ENCODE data around the gene MYMK. TPM values are rescaled to one million over a fixed set of nuclear protein-coding genes. Genes with fewer than 3 reads are reported as not detected.
"Not testable (repeated sequence)": the region's sequence is repeated elsewhere in the genome, so short reads cannot be mapped to it uniquely, and the experiment has no call there.

MYMK gene
- total RNA-seq, 2 experiments from 2014 or later: not detected

DNA sequence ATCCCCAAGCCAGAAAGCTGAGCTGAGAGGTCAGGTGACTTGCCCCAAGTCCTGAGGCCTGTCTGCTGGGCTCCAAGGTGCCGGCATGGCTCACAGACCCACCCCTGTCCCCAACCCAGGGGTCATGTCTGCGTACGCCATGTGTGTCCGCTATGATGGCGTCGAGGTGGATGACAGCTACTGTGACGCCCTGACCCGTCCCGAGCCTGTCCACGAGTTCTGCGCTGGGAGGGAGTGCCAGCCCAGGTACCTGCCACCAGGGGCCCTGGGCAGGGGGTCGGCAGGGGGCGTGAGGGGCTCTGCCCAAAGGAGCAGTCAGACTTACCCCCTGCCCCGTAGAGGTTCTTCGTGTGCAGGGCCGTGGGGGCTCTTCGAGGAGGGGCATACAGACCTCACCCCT is 42.1 kb upstream of the MYMK start:
- TF ChIP-seq, protein P1, sequence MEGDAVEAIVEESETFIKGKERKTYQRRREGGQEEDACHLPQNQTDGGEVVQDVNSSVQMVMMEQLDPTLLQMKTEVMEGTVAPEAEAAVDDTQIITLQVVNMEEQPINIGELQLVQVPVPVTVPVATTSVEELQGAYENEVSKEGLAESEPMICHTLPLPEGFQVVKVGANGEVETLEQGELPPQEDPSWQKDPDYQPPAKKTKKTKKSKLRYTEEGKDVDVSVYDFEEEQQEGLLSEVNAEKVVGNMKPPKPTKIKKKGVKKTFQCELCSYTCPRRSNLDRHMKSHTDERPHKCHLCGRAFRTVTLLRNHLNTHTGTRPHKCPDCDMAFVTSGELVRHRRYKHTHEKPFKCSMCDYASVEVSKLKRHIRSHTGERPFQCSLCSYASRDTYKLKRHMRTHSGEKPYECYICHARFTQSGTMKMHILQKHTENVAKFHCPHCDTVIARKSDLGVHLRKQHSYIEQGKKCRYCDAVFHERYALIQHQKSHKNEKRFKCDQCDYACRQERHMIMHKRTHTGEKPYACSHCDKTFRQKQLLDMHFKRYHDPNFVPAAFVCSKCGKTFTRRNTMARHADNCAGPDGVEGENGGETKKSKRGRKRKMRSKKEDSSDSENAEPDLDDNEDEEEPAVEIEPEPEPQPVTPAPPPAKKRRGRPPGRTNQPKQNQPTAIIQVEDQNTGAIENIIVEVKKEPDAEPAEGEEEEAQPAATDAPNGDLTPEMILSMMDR (IDR thresholded peaks at IDR 0.05): no peak
- DNase-seq: no peak
- Mint-ChIP-seq H3K36me3 (ENCODE audit: low read depth) (no peaks in the 10 kb centered on the region), H3K27me3 (no peaks in the 10 kb centered on the region), H3K4me3 (no peak overlapping the region), H3K4me1 (ENCODE audit: low read depth) (peaks cover 7% of the 10 kb centered on the region), H3K9me3 (no peaks in the 10 kb centered on the region), H3K27ac (no peak overlapping the region)
- CTCF ChIA-PET: no interaction called here
- POLR2A ChIA-PET: no interaction called here
- intact Hi-C loops (cut with micrococcal nuclease): no loop called here
- no peak for ATAC-seq

DNA sequence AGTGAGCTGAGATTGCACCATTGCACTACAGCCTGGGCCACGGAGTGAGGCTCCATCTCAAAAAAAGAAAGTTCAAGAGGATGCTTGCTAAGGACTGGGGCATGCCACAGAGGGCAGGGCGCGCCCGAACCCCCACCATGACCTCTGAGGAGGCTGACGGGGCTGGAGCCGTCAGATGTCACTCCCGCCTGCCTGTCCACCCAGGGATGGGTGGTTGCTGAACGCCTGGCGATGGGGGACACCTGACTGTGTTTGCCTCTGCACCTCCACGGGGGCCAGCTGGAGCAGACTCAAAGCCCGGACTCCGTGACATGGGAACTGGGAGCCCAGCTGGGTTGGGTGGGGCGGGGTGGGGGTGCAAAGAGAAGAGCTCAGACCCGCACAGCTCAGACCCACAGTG is 41.6 kb upstream of the MYMK start:
- H3K4me1 Mint-ChIP-seq (ENCODE audit: low read depth): peaks cover 7% of the 10 kb centered on the region
- CTCF ChIA-PET: no interaction called here
- H3K9me3 Mint-ChIP-seq: no peaks in the 10 kb centered on the region
- TF ChIP-seq, protein P1 (IDR thresholded peaks at IDR 0.05): no peak
- intact Hi-C loops (cut with micrococcal nuclease): no loop called here
- H3K36me3 Mint-ChIP-seq (ENCODE audit: low read depth): no peaks in the 10 kb centered on the region
- H3K4me3 Mint-ChIP-seq: no peak overlapping the region
- DNase-seq (no peak), ATAC-seq (no peak)
- H3K27ac Mint-ChIP-seq: no peak overlapping the region
- H3K27me3 Mint-ChIP-seq: no peaks in the 10 kb centered on the region
- POLR2A ChIA-PET: no interaction called here

DNA sequence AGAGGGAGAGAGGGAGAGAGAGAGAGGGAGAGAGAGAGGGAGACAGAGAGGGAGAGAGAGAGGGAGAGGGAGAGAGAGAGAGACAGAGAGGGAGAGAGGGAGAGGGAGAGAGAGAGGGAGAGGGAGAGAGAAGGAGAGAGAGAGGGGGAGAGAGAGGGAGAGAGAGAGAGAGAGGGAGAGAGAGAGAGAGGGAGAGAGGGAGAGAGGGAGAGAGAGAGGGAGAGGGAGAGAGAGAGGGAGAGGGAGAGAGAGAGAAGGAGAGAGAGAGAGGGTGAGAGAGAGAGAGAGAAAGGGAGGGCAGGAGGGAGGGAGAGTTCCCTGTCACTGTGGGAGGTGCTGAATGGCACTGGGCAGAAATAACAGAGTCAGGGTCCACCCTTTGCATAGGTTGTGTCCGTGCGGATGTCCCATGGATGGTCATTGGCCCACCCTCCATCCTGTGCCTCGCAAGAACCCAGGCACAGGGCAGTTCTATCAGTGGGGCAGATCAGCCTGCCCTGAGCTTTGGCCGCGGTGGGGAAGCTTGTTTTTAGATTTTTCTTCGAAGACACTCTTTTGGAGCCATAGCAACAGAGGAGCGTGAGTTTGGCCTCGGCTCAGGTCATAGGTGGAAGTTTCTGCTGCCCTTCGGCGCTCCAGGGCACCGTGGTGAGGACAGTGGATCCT is 39.8 kb upstream of the MYMK start:
- DNase-seq (no peak), ATAC-seq (no peak)
- no peak overlapping the region for H3K4me3 Mint-ChIP-seq
- no peaks in the 10 kb centered on the region for H3K9me3 Mint-ChIP-seq
- H3K36me3 Mint-ChIP-seq (ENCODE audit: low read depth): no peaks in the 10 kb centered on the region
- ChIA-PET CTCF (no interaction called here), POLR2A (no interaction called here)
- H3K27me3 Mint-ChIP-seq: no peaks in the 10 kb centered on the region
- peaks cover 9% of the 10 kb centered on the region for H3K4me1 Mint-ChIP-seq (ENCODE audit: low read depth)
- TF ChIP-seq, protein P1 (IDR thresholded peaks at IDR 0.05): no peak
- no peak overlapping the region for H3K27ac Mint-ChIP-seq
- intact Hi-C loops (cut with micrococcal nuclease): no loop called here

DNA sequence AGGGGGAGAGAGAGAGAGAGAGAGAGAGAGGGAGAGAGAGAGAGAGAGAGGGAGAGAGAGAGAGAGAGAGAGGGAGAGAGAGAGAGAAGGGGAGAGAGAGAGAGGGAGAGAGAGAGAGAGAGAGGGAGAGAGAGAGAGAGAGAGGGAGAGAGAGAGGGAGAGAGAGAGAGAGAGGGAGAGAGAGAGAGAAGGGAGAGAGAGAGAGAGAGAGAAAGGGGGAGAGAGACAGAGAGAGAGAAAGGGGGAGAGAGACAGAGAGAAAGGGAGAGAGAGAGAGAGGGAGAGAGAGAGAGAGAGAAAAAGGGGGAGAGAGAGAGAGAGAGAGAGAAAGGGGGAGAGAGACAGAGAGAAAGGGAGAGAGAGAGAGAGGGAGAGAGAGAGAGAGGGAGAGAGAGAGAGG is 39.1 kb upstream of the MYMK start:
- H3K27ac Mint-ChIP-seq; H3K27me3 Mint-ChIP-seq; POLR2A ChIA-PET; CTCF ChIA-PET; DNase-seq; H3K36me3 Mint-ChIP-seq (ENCODE audit: low read depth); intact Hi-C loops (cut with micrococcal nuclease); H3K9me3 Mint-ChIP-seq; ATAC-seq; H3K4me3 Mint-ChIP-seq: not testable (repeated sequence)
- peaks cover 12% of the 10 kb centered on the region for H3K4me1 Mint-ChIP-seq (ENCODE audit: low read depth)

DNA sequence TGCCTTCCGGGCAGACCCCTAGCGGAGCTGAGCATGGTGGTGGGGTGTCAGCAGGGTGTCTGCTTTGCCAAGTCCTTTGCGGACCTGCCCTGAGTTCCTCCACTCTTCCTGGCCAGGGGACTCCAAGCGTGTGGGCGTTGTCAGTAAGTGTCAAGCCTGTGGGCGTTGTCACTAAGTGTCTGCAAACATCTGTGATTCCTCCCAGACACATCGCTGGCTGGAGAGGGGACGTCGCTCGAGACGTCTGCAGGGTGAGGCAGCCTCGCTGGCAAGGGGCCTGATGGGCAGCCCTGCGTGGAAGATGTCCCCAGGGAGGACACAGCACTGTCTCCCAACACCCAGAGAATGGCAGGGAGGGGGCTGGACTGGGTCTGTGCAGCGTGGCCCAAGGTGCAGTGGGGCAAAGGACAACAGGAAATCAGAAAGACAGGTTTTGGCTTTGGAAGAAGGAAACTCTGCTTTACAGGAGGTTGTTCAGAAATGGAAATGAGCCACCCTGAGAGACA is 38.6 kb upstream of the MYMK start:
- H3K4me3 Mint-ChIP-seq: no peak overlapping the region
- H3K36me3 Mint-ChIP-seq (ENCODE audit: low read depth): no peaks in the 10 kb centered on the region
- no peak overlapping the region for H3K27ac Mint-ChIP-seq
- no peak for DNase-seq
- ChIA-PET CTCF (no interaction called here), POLR2A (no interaction called here)
- no peaks in the 10 kb centered on the region for H3K9me3 Mint-ChIP-seq
- H3K27me3 Mint-ChIP-seq: no peaks in the 10 kb centered on the region
- intact Hi-C loops (cut with micrococcal nuclease): no loop called here
- peaks cover 17% of the 10 kb centered on the region for H3K4me1 Mint-ChIP-seq (ENCODE audit: low read depth)
- ATAC-seq: no peak
- TF ChIP-seq, protein P1 (IDR thresholded peaks at IDR 0.05): no peak
